ENCODE measurements around the gene SEC61A1. TPM values are rescaled to one million over a fixed set of nuclear protein-coding genes. Genes with fewer than 3 reads are reported as not detected.

The SEC61A1 gene
- polyA plus RNA-seq, 3 donors, result 62.8 to 136 (median 114) TPM

DNA sequence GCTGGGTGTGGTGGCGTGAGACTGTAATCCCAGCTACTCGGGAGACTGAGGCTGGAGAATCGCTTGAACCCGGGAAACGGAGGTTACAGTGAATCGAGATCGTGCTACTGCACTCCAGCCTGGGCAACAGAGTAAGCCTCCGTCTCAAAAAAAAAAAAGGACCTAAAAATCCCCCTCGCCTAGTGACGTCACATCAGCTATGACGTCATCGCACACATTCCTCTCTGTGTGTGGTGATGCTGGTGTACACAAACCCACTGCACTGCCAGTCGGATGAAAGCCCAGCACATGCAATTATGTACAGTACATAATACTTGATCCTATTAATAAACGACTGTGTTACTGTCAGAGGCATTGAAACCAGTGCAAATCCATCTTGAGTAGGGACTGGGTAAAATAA, 40.2 kb upstream of the SEC61A1 start:
- Histone ChIP-seq H4K20me1 (ENCODE audit: insufficient read depth, low read length) (no peaks in the 10 kb centered on the region), H3K79me2 (ENCODE audit: insufficient read depth, low read length) (no peaks in the 10 kb centered on the region), H3K36me3 (replicated peaks in 1 of 2; ENCODE audit: control insufficient read depth in 1 of 2, insufficient read depth in 2 of 2, low read length in 2 of 2) (no peaks in the 10 kb centered on the region), H3K27me3 (ENCODE audit: control insufficient read depth in 2 of 2, insufficient read depth in 2 of 2, low read length in 2 of 2) (no peaks in the 10 kb centered on the region), H2AFZ (ENCODE audit: insufficient read depth, low read depth, low read length, poor library complexity, severe bottlenecking) (no peak overlapping the region), H3K9ac (ENCODE audit: insufficient read depth, low read length, poor library complexity, severe bottlenecking) (no peak overlapping the region), H3K27ac (ENCODE audit: low read depth in 1 of 2, low read length in 2 of 2) (no peak overlapping the region), H3K9me3 (replicated peaks in 1 of 2; ENCODE audit: control insufficient read depth in 1 of 2, insufficient read depth in 1 of 2, low read length in 2 of 2) (no peaks in the 10 kb centered on the region), H3K4me1 (ENCODE audit: control insufficient read depth in 1 of 2, insufficient read depth in 2 of 2, low read length in 2 of 2) (no peaks in the 10 kb centered on the region), H3K4me2 (replicated peaks; ENCODE audit: extremely low read depth, low read length, poor library complexity, severe bottlenecking) (no peak overlapping the region), H3K4me3 (replicated peaks in 1 of 3; ENCODE audit: low read depth in 2 of 3, low read length in 3 of 3) (no peak overlapping the region)
- H3K36me3 Mint-ChIP-seq, result no peaks in the 10 kb centered on the region
- H3K4me1 Mint-ChIP-seq, result no peaks in the 10 kb centered on the region
- no peak overlapping the region for H3K4me3 Mint-ChIP-seq
- no peak for DNase-seq
- 96% methylated on average over 9 of the region's 14 CpGs for WGBS (ENCODE audit: insufficient coverage)
- peaks cover 0 to 8% (median 6%) of the 10 kb centered on the region in 7 donors for H3K9me3 Mint-ChIP-seq
- TF ChIP-seq, protein P1, sequence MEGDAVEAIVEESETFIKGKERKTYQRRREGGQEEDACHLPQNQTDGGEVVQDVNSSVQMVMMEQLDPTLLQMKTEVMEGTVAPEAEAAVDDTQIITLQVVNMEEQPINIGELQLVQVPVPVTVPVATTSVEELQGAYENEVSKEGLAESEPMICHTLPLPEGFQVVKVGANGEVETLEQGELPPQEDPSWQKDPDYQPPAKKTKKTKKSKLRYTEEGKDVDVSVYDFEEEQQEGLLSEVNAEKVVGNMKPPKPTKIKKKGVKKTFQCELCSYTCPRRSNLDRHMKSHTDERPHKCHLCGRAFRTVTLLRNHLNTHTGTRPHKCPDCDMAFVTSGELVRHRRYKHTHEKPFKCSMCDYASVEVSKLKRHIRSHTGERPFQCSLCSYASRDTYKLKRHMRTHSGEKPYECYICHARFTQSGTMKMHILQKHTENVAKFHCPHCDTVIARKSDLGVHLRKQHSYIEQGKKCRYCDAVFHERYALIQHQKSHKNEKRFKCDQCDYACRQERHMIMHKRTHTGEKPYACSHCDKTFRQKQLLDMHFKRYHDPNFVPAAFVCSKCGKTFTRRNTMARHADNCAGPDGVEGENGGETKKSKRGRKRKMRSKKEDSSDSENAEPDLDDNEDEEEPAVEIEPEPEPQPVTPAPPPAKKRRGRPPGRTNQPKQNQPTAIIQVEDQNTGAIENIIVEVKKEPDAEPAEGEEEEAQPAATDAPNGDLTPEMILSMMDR (IDR thresholded peaks at IDR 0.05), result no peak
- H3K27ac Mint-ChIP-seq, result no peak overlapping the region
- H3K27me3 Mint-ChIP-seq (ENCODE audit: low read depth in 3 of 3), result peaks cover under 1 to 13% (median 6%) of the 10 kb centered on the region in 3 donors
- intact Hi-C loops (cut with micrococcal nuclease), result no loop called here

DNA sequence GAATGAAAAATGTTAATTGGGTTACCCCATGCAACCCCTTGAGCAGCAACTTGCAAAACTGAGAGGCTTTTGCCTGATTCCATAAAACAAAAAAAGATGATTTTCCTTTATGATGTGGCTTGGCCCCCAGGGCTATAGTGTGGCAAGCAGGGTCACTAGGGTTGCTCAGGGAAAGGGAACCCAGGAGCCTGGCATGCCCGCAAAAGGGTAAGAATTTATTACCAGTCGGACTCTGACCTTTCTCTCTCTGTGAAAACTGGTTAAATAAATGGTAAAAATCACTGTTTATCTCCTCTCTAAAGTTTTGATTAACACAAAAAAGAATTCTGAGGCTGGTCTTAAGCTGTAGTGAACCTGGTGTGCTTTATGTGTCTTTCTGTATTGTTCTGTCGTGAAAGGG, 37.7 kb upstream of the SEC61A1 start:
- peaks cover 0 to 13% (median 6%) of the 10 kb centered on the region in 7 donors for H3K9me3 Mint-ChIP-seq
- no peaks in the 10 kb centered on the region for H3K79me2 ChIP-seq (ENCODE audit: insufficient read depth, low read length)

More for the DNA sequence above, 37.7 kb upstream of the SEC61A1 start:
- H3K27me3 Mint-ChIP-seq (ENCODE audit: low read depth in 3 of 3), result peaks cover 0 to 17% (median 2%) of the 10 kb centered on the region in 3 donors
- no peak for DNase-seq
- Histone ChIP-seq H3K4me1 (ENCODE audit: control insufficient read depth in 1 of 2, insufficient read depth in 2 of 2, low read length in 2 of 2) (no peaks in the 10 kb centered on the region), H3K4me2 (replicated peaks; ENCODE audit: extremely low read depth, low read length, poor library complexity, severe bottlenecking) (no peak overlapping the region), H3K9me3 (replicated peaks in 1 of 2; ENCODE audit: control insufficient read depth in 1 of 2, insufficient read depth in 1 of 2, low read length in 2 of 2) (no peaks in the 10 kb centered on the region), H3K9ac (ENCODE audit: insufficient read depth, low read length, poor library complexity, severe bottlenecking) (no peak overlapping the region), H2AFZ (ENCODE audit: insufficient read depth, low read depth, low read length, poor library complexity, severe bottlenecking) (no peak overlapping the region), H3K36me3 (replicated peaks in 1 of 2; ENCODE audit: control insufficient read depth in 1 of 2, insufficient read depth in 2 of 2, low read length in 2 of 2) (no peaks in the 10 kb centered on the region), H3K27me3 (ENCODE audit: control insufficient read depth in 2 of 2, insufficient read depth in 2 of 2, low read length in 2 of 2) (no peaks in the 10 kb centered on the region), H4K20me1 (ENCODE audit: insufficient read depth, low read length) (no peaks in the 10 kb centered on the region), H3K4me3 (replicated peaks in 1 of 3; ENCODE audit: low read depth in 2 of 3, low read length in 3 of 3) (no peak overlapping the region), H3K27ac (ENCODE audit: low read depth in 1 of 2, low read length in 2 of 2) (no peak overlapping the region)
- no peak overlapping the region for H3K4me3 Mint-ChIP-seq
- no CpG with 5 or more reads among the region's 3 CpGs for WGBS (ENCODE audit: insufficient coverage)
- no peak overlapping the region for H3K27ac Mint-ChIP-seq
- no peaks in the 10 kb centered on the region for H3K36me3 Mint-ChIP-seq
- TF ChIP-seq, protein P1 (IDR thresholded peaks at IDR 0.05), result no peak
- no peaks in the 10 kb centered on the region for H3K4me1 Mint-ChIP-seq
- intact Hi-C loops (cut with micrococcal nuclease), result no loop called here

Data from CD14-positive monocyte (primary cell).